Activated gamma-delta T cell (primary cell): ENCODE data around the gene MEG3.

Source experiments
- DNase-seq: peaks from one replicate; lab custom pipeline; 2025; lab: John Stamatoyannopoulos, UW

Gene MEG3

GRCh38 chr14:100864960-100865681, 39.2 kb downstream of the MEG3 start:
- DNase-seq, result no peak

GRCh38 chr14:100865682-100866591, 40.0 kb downstream of the MEG3 start:
- DNase-seq, result no peak

GRCh38 chr14:100866666-100867630, 41.0 kb downstream of the MEG3 start:
- DNase-seq, result no peak

GRCh38 chr14:100867631-100868315, 41.9 kb downstream of the MEG3 start:
- no peak for DNase-seq

GRCh38 chr14:100868621-100869370, 42.9 kb downstream of the MEG3 start:
- no peak for DNase-seq

DNA sequence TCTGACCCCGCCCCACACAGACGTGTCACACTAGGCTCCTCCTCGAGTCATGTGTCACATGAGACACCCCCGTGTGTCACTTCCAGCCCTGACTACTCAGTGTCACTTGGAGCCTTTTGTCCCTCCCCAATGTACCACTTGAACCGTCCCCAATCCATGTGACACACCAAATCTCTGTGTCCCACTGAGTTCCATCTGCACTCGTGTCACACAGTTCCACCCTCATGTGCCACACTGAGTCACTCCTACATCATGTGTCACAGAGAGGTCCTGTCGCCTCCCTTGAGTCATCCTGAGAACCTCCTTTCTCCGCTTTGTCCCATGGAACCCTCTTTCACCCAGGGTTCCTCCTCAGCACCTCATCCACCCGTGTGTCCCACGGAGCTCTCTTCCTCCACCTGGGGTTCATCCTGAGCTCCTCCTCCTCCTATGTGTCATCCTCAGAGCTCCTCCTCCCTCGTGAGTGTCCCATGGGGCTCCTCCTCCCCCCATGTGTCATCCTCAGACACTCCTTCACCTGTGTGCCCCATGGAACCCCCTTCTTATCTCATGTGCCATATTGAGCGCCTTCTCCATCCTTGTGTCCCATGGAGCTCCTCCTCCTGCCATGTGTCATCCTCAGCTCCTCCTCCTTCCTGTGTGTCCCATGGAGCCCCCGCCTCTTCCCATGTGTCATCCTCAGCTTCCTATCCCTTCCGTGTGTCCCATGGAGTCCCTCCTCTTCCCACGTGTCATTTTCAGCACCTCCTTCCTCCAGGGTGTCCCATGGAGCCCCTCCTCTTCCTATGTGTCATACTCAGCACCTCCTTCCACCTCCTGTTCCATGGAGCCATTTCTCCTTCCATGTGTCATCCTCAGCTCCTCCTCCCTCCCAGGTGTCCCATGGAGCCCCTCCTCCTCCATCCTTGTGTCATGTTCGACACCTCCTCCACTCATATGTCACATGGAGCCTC, 45.6 kb downstream of the MEG3 start:
- no peak for DNase-seq

- DNase-seq, result no peak
These were observed 46.6 kb downstream of the MEG3 start for GRCh38 chr14:100872259-100873095.

GRCh38 chr14:100873096-100873482, 47.2 kb downstream of the MEG3 start:
- DNase-seq, result no peak

DNA sequence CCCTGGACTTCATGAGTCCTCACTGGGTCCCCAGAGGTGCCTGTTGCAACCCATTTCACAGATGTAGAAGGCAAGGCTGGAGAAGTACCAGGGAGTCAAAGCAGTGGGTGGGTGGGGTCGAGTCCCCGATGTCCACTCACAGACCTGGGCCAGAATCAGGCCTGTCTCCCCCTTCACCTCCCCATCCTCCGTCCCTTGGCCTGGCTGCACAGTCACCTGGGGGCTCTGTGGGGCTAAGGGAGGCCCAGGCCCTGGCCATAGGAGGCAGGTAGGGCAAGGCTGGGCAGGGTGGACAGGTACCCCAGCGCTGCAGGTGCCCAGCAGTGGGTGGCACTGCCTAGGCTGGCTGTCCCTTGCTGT, 48.1 kb downstream of the MEG3 start:
- DNase-seq, result no peak

- DNase-seq, result no peak
These were observed 48.6 kb downstream of the MEG3 start for GRCh38 chr14:100874411-100875091.

DNA sequence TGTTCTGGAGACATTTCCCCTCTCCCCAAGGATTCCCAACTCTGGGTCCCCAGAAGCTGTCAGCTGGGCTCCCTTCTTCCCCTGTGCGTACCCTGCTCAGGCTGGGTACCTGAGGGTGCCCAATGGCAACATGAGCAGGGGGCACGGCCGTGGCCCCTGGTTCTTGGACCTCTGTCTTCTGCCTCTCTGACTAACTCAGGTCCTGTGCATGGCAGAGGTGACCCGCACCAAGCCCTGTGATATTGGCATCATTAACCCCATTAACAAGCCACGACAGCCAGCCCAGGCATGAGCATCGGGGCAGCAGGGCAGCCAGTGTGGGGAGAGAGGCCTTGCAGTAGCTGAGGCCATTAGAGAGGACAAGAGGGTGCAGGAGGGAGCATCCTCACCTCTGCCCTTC, 49.2 kb downstream of the MEG3 start:
- no peak for DNase-seq

- DNase-seq, result no peak
These were observed 50.1 kb downstream of the MEG3 start for GRCh38 chr14:100875861-100876590.

GRCh38 chr14:100878271-100879146, 52.6 kb downstream of the MEG3 start:
- DNase-seq, result no peak

DNA sequence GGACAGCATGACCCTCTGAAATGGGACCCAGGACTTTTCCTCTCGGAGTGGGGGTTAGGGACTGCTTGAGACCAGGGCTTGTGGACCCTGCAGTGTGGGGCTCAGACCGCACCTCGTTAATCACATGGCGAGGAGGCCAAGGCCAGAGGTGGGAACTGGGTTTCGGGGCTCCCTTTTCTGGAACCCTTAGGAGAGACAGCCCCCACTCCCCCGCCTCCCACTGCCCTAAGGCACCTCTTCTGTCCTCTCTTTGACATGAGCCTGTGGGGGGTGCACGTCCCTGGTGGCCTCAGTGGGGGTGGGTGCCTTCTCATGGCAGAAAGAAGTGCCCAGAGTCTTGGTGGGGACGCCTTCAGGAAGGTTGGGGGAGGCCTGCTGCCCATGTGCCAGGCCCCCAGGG, 53.3 kb downstream of the MEG3 start:
- no peak for DNase-seq

DNA sequence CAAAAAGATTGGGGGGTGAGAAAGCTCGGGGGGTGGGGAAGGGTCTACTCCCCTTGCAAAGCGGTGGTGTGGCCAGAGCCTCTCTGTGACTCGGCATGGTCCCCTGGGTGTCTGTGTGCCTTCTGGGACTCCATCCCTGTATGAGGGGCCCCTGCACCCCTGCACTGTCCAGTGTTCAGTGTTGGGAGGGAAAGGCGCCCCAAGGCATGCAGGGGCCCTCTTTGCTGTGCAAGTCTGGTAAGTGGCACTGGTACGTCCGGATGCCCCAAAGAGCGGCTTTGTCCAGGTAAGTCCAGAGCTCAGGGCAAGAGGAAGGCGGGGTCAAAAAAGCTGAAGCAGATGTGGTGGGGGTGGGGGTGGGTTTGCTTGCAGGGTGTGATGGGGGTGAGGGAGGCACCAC, 53.9 kb downstream of the MEG3 start:
- DNase-seq, result no peak
